Neural cell (in vitro differentiated cells): ENCODE measurements around the gene OR2D2.

Experiments
- EP300 ChIP-seq: fragments of 450-650 bp; conservative IDR thresholded peaks from 2 replicates; pipeline ENCODE4 v1.6.1; 2014; ENCODE audit warnings: antibody characterized with exemption, mild to moderate bottlenecking, moderate library complexity; ENCODE audit not compliant: poor library complexity, severe bottlenecking
- EZH2 ChIP-seq: fragments of 200-600, 300-800 bp; shearing (Covaris generic), sonication (generic); IDR thresholded peaks from 2 replicates; pipeline ENCODE4 v1.6.1; 2014; ENCODE audit warnings: antibody characterized with exemption, low read length, borderline replicate concordance, mild to moderate bottlenecking; ENCODE audit not compliant: insufficient read depth, poor library complexity, severe bottlenecking
- MXI1 ChIP-seq: fragments of 450-650 bp; conservative IDR thresholded peaks from 2 replicates; pipeline ENCODE4 v1.6.1; 2014; ENCODE audit warnings: antibody characterized with exemption, mild to moderate bottlenecking; ENCODE audit not compliant: poor library complexity, severe bottlenecking
- POLR2AphosphoS5 ChIP-seq: IDR thresholded peaks from 2 replicates; pipeline ENCODE4 v1.6.1; 2012
- RAD21 ChIP-seq: fragments of 450-650 bp; conservative IDR thresholded peaks from 2 replicates; pipeline ENCODE4 v1.6.1; 2014; ENCODE audit warnings: antibody characterized with exemption, mild to moderate bottlenecking, moderate library complexity
- TAF1 ChIP-seq: IDR thresholded peaks from 2 replicates; pipeline ENCODE4 v1.6.1; 2012; ENCODE audit warnings: low read depth
- TF ChIP-seq, protein P1 (sequence below): fragments of 450-650 bp; IDR thresholded peaks from 2 replicates; pipeline ENCODE4 v1.5.1; 2014; ENCODE audit warnings: antibody characterized with exemption, mild to moderate bottlenecking, moderate library complexity; ENCODE audit not compliant: poor library complexity, severe bottlenecking
- TF ChIP-seq, protein P2 (sequence below): IDR thresholded peaks from 2 replicates; pipeline ENCODE4 v1.6.1; 2012; ENCODE audit warnings: borderline replicate concordance

DNA sequence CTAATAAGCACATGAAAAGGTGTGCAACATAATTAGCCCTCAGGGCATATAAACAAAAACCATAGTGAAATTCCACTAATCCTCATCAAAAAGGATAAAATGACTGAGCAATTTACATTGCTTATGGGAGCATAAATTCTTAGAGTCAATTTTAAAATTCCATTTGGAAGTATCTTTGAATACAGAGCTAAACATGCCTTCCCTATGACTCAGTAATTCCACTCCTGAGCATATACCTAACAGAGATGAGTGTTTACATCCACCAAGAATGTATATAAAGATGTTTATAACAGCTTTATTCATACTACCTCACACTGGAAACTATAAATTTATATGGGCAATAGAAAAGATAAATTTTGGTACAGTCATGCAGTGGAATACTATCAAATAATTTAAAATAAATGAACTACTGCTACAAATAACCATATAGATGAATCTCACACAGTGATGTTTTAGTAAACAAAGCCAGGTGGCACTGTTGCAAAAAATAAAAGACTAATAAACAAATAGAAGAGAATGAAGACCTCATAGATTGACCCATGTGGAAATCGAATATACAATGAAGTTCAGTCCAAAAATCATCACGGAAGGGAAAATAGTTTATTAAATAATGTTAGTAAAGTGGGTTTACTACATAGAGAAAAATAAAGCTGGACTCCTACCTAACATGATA is 8.2 kb upstream of the OR2D2 start:
- TF ChIP-seq, protein P1, sequence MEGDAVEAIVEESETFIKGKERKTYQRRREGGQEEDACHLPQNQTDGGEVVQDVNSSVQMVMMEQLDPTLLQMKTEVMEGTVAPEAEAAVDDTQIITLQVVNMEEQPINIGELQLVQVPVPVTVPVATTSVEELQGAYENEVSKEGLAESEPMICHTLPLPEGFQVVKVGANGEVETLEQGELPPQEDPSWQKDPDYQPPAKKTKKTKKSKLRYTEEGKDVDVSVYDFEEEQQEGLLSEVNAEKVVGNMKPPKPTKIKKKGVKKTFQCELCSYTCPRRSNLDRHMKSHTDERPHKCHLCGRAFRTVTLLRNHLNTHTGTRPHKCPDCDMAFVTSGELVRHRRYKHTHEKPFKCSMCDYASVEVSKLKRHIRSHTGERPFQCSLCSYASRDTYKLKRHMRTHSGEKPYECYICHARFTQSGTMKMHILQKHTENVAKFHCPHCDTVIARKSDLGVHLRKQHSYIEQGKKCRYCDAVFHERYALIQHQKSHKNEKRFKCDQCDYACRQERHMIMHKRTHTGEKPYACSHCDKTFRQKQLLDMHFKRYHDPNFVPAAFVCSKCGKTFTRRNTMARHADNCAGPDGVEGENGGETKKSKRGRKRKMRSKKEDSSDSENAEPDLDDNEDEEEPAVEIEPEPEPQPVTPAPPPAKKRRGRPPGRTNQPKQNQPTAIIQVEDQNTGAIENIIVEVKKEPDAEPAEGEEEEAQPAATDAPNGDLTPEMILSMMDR: no peak
- TF ChIP-seq RAD21: no peak
- TF ChIP-seq MXI1: no peak
- TF ChIP-seq EZH2: no peak
- no peak for TF ChIP-seq POLR2AphosphoS5
- no peak for TF ChIP-seq TAF1
- no peak for TF ChIP-seq EP300
- TF ChIP-seq, protein P2, sequence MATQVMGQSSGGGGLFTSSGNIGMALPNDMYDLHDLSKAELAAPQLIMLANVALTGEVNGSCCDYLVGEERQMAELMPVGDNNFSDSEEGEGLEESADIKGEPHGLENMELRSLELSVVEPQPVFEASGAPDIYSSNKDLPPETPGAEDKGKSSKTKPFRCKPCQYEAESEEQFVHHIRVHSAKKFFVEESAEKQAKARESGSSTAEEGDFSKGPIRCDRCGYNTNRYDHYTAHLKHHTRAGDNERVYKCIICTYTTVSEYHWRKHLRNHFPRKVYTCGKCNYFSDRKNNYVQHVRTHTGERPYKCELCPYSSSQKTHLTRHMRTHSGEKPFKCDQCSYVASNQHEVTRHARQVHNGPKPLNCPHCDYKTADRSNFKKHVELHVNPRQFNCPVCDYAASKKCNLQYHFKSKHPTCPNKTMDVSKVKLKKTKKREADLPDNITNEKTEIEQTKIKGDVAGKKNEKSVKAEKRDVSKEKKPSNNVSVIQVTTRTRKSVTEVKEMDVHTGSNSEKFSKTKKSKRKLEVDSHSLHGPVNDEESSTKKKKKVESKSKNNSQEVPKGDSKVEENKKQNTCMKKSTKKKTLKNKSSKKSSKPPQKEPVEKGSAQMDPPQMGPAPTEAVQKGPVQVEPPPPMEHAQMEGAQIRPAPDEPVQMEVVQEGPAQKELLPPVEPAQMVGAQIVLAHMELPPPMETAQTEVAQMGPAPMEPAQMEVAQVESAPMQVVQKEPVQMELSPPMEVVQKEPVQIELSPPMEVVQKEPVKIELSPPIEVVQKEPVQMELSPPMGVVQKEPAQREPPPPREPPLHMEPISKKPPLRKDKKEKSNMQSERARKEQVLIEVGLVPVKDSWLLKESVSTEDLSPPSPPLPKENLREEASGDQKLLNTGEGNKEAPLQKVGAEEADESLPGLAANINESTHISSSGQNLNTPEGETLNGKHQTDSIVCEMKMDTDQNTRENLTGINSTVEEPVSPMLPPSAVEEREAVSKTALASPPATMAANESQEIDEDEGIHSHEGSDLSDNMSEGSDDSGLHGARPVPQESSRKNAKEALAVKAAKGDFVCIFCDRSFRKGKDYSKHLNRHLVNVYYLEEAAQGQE: no peak
